ENCODE results near the gene AKAP11.
"Not testable (repeated sequence)": the region's sequence is repeated elsewhere in the genome, so short reads cannot be mapped to it uniquely, and the experiment has no call there.

AKAP11 gene

GRCh38 chr13:42272115-42272803, at the start of gene AKAP11:
TSS of gene AKAP11 (plus strand) at chr13:42272152. CDS start at chr13:42286349, 14,197 bp downstream.
- DNase-seq, result peak; percentile 54

GRCh38 chr13:42223681-42224080, 48.3 kb upstream of the AKAP11 start:
- DNase-seq, result no peak

- DNase-seq, result no peak
Measured at GRCh38 chr13:42225051-42225450, 46.9 kb upstream of the AKAP11 start.

- DNase-seq, result not testable (repeated sequence)
Measured at GRCh38 chr13:42226759-42227158, 45.2 kb upstream of the AKAP11 start.

- DNase-seq, result no peak
Measured at GRCh38 chr13:42228527-42228926, 43.4 kb upstream of the AKAP11 start.

GRCh38 chr13:42229287-42229686, 42.7 kb upstream of the AKAP11 start:
- DNase-seq, result no peak

GRCh38 chr13:42232671-42233070, 39.3 kb upstream of the AKAP11 start:
- DNase-seq, result no peak

GRCh38 chr13:42233726-42234125, 38.2 kb upstream of the AKAP11 start:
- no peak for DNase-seq

GRCh38 chr13:42239161-42239560, 32.8 kb upstream of the AKAP11 start:
- no peak for DNase-seq

- no peak for DNase-seq
Measured at GRCh38 chr13:42239644-42240043, 32.3 kb upstream of the AKAP11 start.

GRCh38 chr13:42246541-42246940, 25.4 kb upstream of the AKAP11 start:
- DNase-seq, result no peak

GRCh38 chr13:42247883-42248282, 24.1 kb upstream of the AKAP11 start:
- no peak for DNase-seq

- DNase-seq, result no peak
Measured at GRCh38 chr13:42255886-42256285, 16.1 kb upstream of the AKAP11 start.

GRCh38 chr13:42258747-42259146, 13.2 kb upstream of the AKAP11 start:
- DNase-seq, result no peak

- no peak for DNase-seq
Measured at GRCh38 chr13:42259515-42259914, 12.4 kb upstream of the AKAP11 start.

GRCh38 chr13:42260903-42261654, 10.9 kb upstream of the AKAP11 start:
- no peak for DNase-seq

- DNase-seq, result no peak
Measured at GRCh38 chr13:42266473-42266872, 5.5 kb upstream of the AKAP11 start.

GRCh38 chr13:42270160-42270856, 1.6 kb upstream of the AKAP11 start:
- no peak for DNase-seq

- no peak for DNase-seq
Measured at GRCh38 chr13:42270857-42271215, 1.1 kb upstream of the AKAP11 start.

- DNase-seq, result peak; percentile 88
Measured at GRCh38 chr13:42271337-42272114, 426 bp upstream of the AKAP11 start.

GRCh38 chr13:42272804-42273175, 838 bp downstream of the AKAP11 start:
- no peak for DNase-seq

- no peak for DNase-seq
Measured at GRCh38 chr13:42274386-42275097, 2.6 kb downstream of the AKAP11 start.

GRCh38 chr13:42275098-42275471, 3.1 kb downstream of the AKAP11 start:
- no peak for DNase-seq
